IPS-NIHi7 (cell line): ENCODE measurements around the gene CTBP1.

Experiments used
- DNase-seq: peaks from one replicate; pipeline ENCODE4 v3.0.0; 2012; ENCODE audit warnings: mixed read lengths; ENCODE audit errors: extremely low spot score

The CTBP1 gene

GRCh38 chr4:1283711-1284110 is 34.8 kb upstream of the CTBP1 start:
- DNase-seq, result no peak

GRCh38 chr4:1279253-1279652 is 30.3 kb upstream of the CTBP1 start:
- no peak for DNase-seq

- no peak for DNase-seq
These were observed 29.0 kb upstream of the CTBP1 start for GRCh38 chr4:1277667-1278665.

GRCh38 chr4:1276984-1277383 is 28.1 kb upstream of the CTBP1 start:
- no peak for DNase-seq

GRCh38 chr4:1274871-1275270 is 25.9 kb upstream of the CTBP1 start:
- DNase-seq, result no peak

GRCh38 chr4:1271686-1272085 is 22.8 kb upstream of the CTBP1 start:
- DNase-seq, result no peak

GRCh38 chr4:1269209-1269608 is 20.3 kb upstream of the CTBP1 start:
- DNase-seq, result no peak

GRCh38 chr4:1266881-1267763 is 18.2 kb upstream of the CTBP1 start:
- DNase-seq, result no peak

- DNase-seq, result no peak
These were observed 16.4 kb upstream of the CTBP1 start for GRCh38 chr4:1265351-1265750.

GRCh38 chr4:1264942-1265341 is 16.0 kb upstream of the CTBP1 start:
- DNase-seq, result no peak

GRCh38 chr4:1261107-1261928 is 12.4 kb upstream of the CTBP1 start:
- no peak for DNase-seq

- DNase-seq, result no peak
These were observed 11.6 kb upstream of the CTBP1 start for GRCh38 chr4:1260418-1261106.

- DNase-seq, result no peak
These were observed 11.0 kb upstream of the CTBP1 start for GRCh38 chr4:1259966-1260365.

- DNase-seq, result no peak
These were observed 9.5 kb upstream of the CTBP1 start for GRCh38 chr4:1258457-1258856.

- no peak for DNase-seq
These were observed 6.8 kb upstream of the CTBP1 start for GRCh38 chr4:1255699-1256098.

- DNase-seq, result no peak
These were observed 6.2 kb upstream of the CTBP1 start for GRCh38 chr4:1255151-1255550.

- DNase-seq, result no peak
These were observed 4.9 kb upstream of the CTBP1 start for GRCh38 chr4:1253831-1254230.

GRCh38 chr4:1252928-1253492 is 4.1 kb upstream of the CTBP1 start:
- DNase-seq, result no peak

- no peak for DNase-seq
These were observed 2.8 kb upstream of the CTBP1 start for GRCh38 chr4:1251773-1252066.

- DNase-seq, result no peak
These were observed 2.2 kb upstream of the CTBP1 start for GRCh38 chr4:1250921-1251772.
